ENCODE measurements around the gene AUNIP. TPM values are rescaled to one million over a fixed set of nuclear protein-coding genes. Genes with fewer than 3 reads are reported as not detected.

The AUNIP gene
- total and polyA plus RNA-seq, 2 of the 8 experiments (the other 6 are each of a cell fraction or from before 2014, with no cell fraction given), result 18.6 to 23.2 TPM

- Histone ChIP-seq H3K4me2 (ENCODE audit: insufficient read depth in 1 of 2, low read depth in 2 of 2, low read length in 2 of 2) (peak within 1 kb of the TSS; percentile 93 to 95), H3K4ac (replicated peaks; ENCODE audit: insufficient read length, low read depth, low read length) (peak within 1 kb of the TSS; percentile 61), H2BK12ac (ENCODE audit: low read depth, low read length) (peak within 1 kb of the TSS; percentile 70; the same call in 1 of the 2 replicates), H3K23ac (ENCODE audit: insufficient read length) (no peak within 1 kb of the TSS), H3K36me3 (ENCODE audit: control insufficient read depth in 2 of 4, insufficient read depth in 4 of 4, low read length in 3 of 4) (peaks cover 11 to 29% (median 22%) of the 10 kb centered on the region in 4 experiments), H3K79me1 (ENCODE audit: low read depth, low read length) (no peaks in the 10 kb centered on the region), H4K91ac (replicated peaks; ENCODE audit: insufficient read length, low read length) (peak within 1 kb of the TSS; percentile 97), H3K4me1 (replicated peaks in 1 of 4; ENCODE audit: control insufficient read depth in 3 of 4, insufficient read depth in 4 of 4, low read length in 3 of 4) (peaks cover 5 to 11% (median 8%) of the 10 kb centered on the region in 4 experiments; a peak in 6 of 7 replicates), H2BK15ac (ENCODE audit: low read length) (peak within 1 kb of the TSS; percentile 2; the same call in 1 of the 2 replicates), H4K8ac (ENCODE audit: extremely low read depth, insufficient read depth, low read length) (peak within 1 kb of the TSS; percentile 98), H3K56ac (replicated peaks; ENCODE audit: insufficient read length, low read depth, low read length) (peak within 1 kb of the TSS; percentile 47), H3K9ac (replicated peaks in 1 of 4; ENCODE audit: extremely low read depth in 1 of 4, low read depth in 3 of 4, low read length in 3 of 4) (peak within 1 kb of the TSS; percentile 84 to 89 (median 87)), H3K9me3 (ENCODE audit: insufficient read depth in 2 of 2, low read depth in 1 of 2, low read length in 1 of 2) (no peaks in the 10 kb centered on the region), H2BK20ac (ENCODE audit: low read length) (0 out of 2 replicates have a peak within 1 kb of the TSS, but pooled peaks have one; percentile 13), H3K79me2 (ENCODE audit: control insufficient read depth in 1 of 2, insufficient read depth in 2 of 2, low read length in 2 of 2) (peaks cover 15 to 34% of the 10 kb centered on the region in 2 experiments), H2AFZ (ENCODE audit: low read length) (peak within 1 kb of the TSS; percentile 17; the same call in 1 of the 2 replicates), H2BK120ac (replicated peaks; ENCODE audit: low read depth, low read length) (peak within 1 kb of the TSS; percentile 38), H3K14ac (ENCODE audit: insufficient read length) (no peak within 1 kb of the TSS), H3K23me2 (ENCODE audit: low read depth, low read length) (peaks cover 8% of the 10 kb centered on the region; the same call in 1 of the 2 replicates), H3K18ac (ENCODE audit: extremely low read depth, low read length) (peak within 1 kb of the TSS; percentile 95; the same call in 1 of the 2 replicates), H2BK5ac (ENCODE audit: low read depth, low read length) (peak within 1 kb of the TSS; percentile 79), H4K5ac (ENCODE audit: insufficient read length, low read depth, low read length) (peak within 1 kb of the TSS; percentile 92), H3K4me3 (ENCODE audit: extremely low read depth in 1 of 4, insufficient read depth in 2 of 4, low read depth in 3 of 4, low read length in 4 of 4) (peak within 1 kb of the TSS; percentile 76 to 100 (median 93)), H2AK5ac (ENCODE audit: low read depth, low read length) (no peak within 1 kb of the TSS), H3K27me3 (replicated peaks in 1 of 4; ENCODE audit: control insufficient read depth in 3 of 4, extremely low read depth in 1 of 4, insufficient read depth in 3 of 4, low read length in 3 of 4) (no peaks in the 10 kb centered on the region), H3K27ac (ENCODE audit: low read depth, low read length) (peak within 1 kb of the TSS; percentile 83), H4K20me1 (replicated peaks in 1 of 2; ENCODE audit: control insufficient read depth in 1 of 2, insufficient read depth in 2 of 2, low read length in 2 of 2) (peaks cover 0 to 5% of the 10 kb centered on the region in 2 experiments)
- DNase-seq (ENCODE audit: low read depth in 1 of 2, low spot score in 2 of 2), result peak; percentile 93 to 94
- ChIA-PET POLR2A (ENCODE audit: partially characterized antibody) (interaction anchor here (0.6 to 6.4 kb wide), 16 partner anchors 9 to 123 kb away, joined by 3 to 51 read pairs (median 4); partner anchors contain the start of genes PAFAH2 and PAQR7), CTCF (ENCODE audit: partially characterized antibody) (interaction anchor here (0.7 to 16.4 kb wide), 4 partner anchors 12 to 90 kb away, joined by 3 to 330 read pairs (median 44); partner anchors contain the start of gene PAFAH2)
- no peak for FAIRE-seq
- WGBS, 2 experiments (ENCODE audit: extremely low coverage in 1 of 2, insufficient coverage in 1 of 2, insufficient read length in 1 of 2, insufficient replicate concordance in 2 of 2, low coverage in 1 of 2, low lambda C conversion rate in 2 of 2, missing lambda C conversion rate in 1 of 2), result 2% methylated on average over 57 of the region's 102 CpGs; no CpG with 5 or more reads in 1 of the 2 experiments
- TF ChIP-seq CTBP2 (IDR thresholded peaks at IDR 0.05; ENCODE audit: borderline replicate concordance, insufficient read depth, insufficient read length, low read length), result no peak
- peak; percentile 62; the same call in 1 of the 2 replicates for TF ChIP-seq GTF2F1 (IDR thresholded peaks at IDR 0.05; ENCODE audit: borderline replicate concordance, low read depth, low read length)
- peak; percentile 33; the same call in 1 of the 2 replicates for TF ChIP-seq SIX5 (IDR thresholded peaks at IDR 0.05; ENCODE audit: low read depth, low read length)
- TF ChIP-seq TBP (IDR thresholded peaks at IDR 0.05; ENCODE audit: low read depth, low read length), result peak; percentile 95
- TF ChIP-seq SIN3A (conservative IDR thresholded peaks at IDR 0.05 in 1 of 2, IDR thresholded peaks at IDR 0.05 in 1 of 2; ENCODE audit: low read depth in 1 of 2, low read length in 2 of 2), result 0 out of 4 replicates have a peak, but pooled peaks of 1 of the 2 experiments have one; percentile 5
- TF ChIP-seq KDM4A (IDR thresholded peaks at IDR 0.05; ENCODE audit: low read depth, low read length, severe bottlenecking), result peak; percentile 38
- TF ChIP-seq, protein P1, sequence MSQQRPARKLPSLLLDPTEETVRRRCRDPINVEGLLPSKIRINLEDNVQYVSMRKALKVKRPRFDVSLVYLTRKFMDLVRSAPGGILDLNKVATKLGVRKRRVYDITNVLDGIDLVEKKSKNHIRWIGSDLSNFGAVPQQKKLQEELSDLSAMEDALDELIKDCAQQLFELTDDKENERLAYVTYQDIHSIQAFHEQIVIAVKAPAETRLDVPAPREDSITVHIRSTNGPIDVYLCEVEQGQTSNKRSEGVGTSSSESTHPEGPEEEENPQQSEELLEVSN (IDR thresholded peaks at IDR 0.05), result peak; percentile 80
These were observed 46.7 kb upstream of the AUNIP start, which contains the start of gene STMN1 for GRCh38 chr1:25905680-25906643. Gene STMN1, minus strand, starts transcription at chr1:25906419. Its CDS starts 1,743 bp downstream, at chr1:25904676.

Measured in H1 (cell line).